OCI-LY1 (cell line): Measurements from ENCODE around the gene TGM5.

Source experiments
- EZH2 ChIP-seq: fragments of 200-600 bp; sonication (generic), shearing (Covaris generic); IDR thresholded peaks from 2 replicates; pipeline ENCODE4 v1.8.0; 2017; ENCODE audit warnings: borderline replicate concordance, mixed run types, mild to moderate bottlenecking, antibody characterized with exemption, low read length, moderate library complexity, mixed read lengths
- TF ChIP-seq, protein P1 (sequence below): fragments of 200-600 bp; sonication (generic), shearing (Covaris generic); IDR thresholded peaks from 2 replicates; pipeline ENCODE4 v1.5.1; 2017; ENCODE audit warnings: mild to moderate bottlenecking, antibody characterized with exemption, low read length, moderate library complexity, mixed read lengths

DNA sequence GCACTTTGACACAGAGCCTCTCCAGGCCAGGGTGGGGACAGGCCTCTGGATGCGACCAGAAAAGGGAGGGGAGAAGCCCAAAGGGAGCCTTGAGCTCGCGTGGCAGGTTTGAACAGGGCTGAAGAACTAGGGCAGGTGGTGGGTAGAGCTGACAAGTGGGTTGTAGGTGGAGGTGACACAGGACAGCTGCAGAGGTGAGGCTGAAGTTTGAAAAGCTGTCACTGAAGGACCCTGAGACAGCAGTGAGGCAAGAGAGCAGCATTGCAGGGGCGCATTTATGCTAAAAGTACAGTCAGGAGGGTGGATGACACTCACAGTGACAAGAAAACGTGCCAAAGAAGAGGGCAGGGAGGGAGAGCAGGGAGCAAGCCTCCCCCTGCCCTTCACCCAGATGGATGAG is 24.1 kb downstream of the TGM5 start:
- TF ChIP-seq, protein P1, sequence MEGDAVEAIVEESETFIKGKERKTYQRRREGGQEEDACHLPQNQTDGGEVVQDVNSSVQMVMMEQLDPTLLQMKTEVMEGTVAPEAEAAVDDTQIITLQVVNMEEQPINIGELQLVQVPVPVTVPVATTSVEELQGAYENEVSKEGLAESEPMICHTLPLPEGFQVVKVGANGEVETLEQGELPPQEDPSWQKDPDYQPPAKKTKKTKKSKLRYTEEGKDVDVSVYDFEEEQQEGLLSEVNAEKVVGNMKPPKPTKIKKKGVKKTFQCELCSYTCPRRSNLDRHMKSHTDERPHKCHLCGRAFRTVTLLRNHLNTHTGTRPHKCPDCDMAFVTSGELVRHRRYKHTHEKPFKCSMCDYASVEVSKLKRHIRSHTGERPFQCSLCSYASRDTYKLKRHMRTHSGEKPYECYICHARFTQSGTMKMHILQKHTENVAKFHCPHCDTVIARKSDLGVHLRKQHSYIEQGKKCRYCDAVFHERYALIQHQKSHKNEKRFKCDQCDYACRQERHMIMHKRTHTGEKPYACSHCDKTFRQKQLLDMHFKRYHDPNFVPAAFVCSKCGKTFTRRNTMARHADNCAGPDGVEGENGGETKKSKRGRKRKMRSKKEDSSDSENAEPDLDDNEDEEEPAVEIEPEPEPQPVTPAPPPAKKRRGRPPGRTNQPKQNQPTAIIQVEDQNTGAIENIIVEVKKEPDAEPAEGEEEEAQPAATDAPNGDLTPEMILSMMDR, result no peak
- TF ChIP-seq EZH2, result no peak
